ENCODE data around the gene TAL2. TPM values are rescaled to one million over a fixed set of nuclear protein-coding genes. Genes with fewer than 3 reads are reported as not detected.

Gene TAL2
- total and polyA plus RNA-seq, 9 of the 15 experiments (the other 6 are each of a cell fraction or from before 2014, with no cell fraction given) = 0.21 to 3.7 (median 1.1) TPM; not detected in 1

- TF ChIP-seq CREB1 (IDR thresholded peaks at IDR 0.05) = no peak
- TF ChIP-seq CREB1 (CRISPR knock-in tag; IDR thresholded peaks at IDR 0.05) = no peak; the same call in 1 of the 2 replicates
- TF ChIP-seq ZNF766 (CRISPR knock-in tag; conservative IDR thresholded peaks at IDR 0.05) = no peak
- TF ChIP-seq KDM1A (IDR thresholded peaks at IDR 0.05) = peak; percentile 75 to 84
- peak; percentile 22; the same call in 1 of the 2 replicates for TF ChIP-seq XRCC5 (IDR thresholded peaks at IDR 0.05; ENCODE audit: low read depth, low read length)
- no peak for TF ChIP-seq ZNF280B (CRISPR knock-in tag; IDR thresholded peaks at IDR 0.05)
- peak; percentile 81 for TF ChIP-seq ZFX (CRISPR knock-in tag; IDR thresholded peaks at IDR 0.05)
- peak; percentile 60; the same call in 1 of the 2 replicates for TF ChIP-seq LCOR (CRISPR knock-in tag; IDR thresholded peaks at IDR 0.05)
- peak; percentile 52; the same call in 1 of the 2 replicates for TF ChIP-seq GABPB1 (CRISPR knock-in tag; IDR thresholded peaks at IDR 0.05)
- TF ChIP-seq DNMT1 (IDR thresholded peaks at IDR 0.05) = no peak
- peak; percentile 59; the same call in 1 of the 2 replicates for TF ChIP-seq EP400 (IDR thresholded peaks at IDR 0.05)
- no peak for TF ChIP-seq ZNF407 (IDR thresholded peaks at IDR 0.05; ENCODE audit: low read depth)
- TF ChIP-seq NCOA6 (IDR thresholded peaks at IDR 0.05) = no peak
- TF ChIP-seq CEBPB (tag; IDR thresholded peaks at IDR 0.05) = peak; percentile 54; the same call in 1 of the 2 replicates
- TF ChIP-seq TBP (optimal IDR thresholded peaks at IDR 0.05; ENCODE audit: low read depth, low read length) = peak; percentile 29
- no peak for TF ChIP-seq ZBTB7A (IDR thresholded peaks at IDR 0.05; ENCODE audit: borderline replicate concordance, control insufficient read depth, low read depth, low read length)
- TF ChIP-seq SRSF9 (IDR thresholded peaks at IDR 0.05; ENCODE audit: borderline replicate concordance, low read depth, low read length) = no peak
Measured at GRCh38 chr9:105694848-105695581, 32.8 kb downstream of the TAL2 start (continued).

Measured in K562 (cell line).